Measurements from ENCODE around the gene CENPO.

DNA sequence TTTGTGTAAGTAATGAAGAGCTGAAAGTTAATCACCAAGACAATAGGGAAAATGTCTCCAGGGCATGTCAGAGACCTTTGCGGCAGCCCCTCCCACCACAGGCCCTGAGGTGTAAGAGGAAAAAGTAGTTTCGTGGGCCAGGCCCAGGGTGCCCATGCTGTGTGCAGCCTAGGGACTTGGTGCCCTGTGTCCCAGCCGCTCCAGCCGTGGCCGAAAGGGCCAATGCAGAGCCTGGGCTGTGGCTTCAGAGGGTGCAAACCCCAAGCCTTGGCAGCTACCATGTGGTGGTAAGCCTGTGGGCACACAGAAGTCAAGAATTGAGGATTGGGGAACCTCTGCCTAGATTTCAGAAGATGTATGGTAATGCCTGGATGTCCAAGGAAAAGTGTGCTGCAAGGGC lies 52.5 kb downstream of the CENPO start:
- TF ChIP-seq EZH2phosphoT487 (IDR thresholded peaks at IDR 0.05; ENCODE audit: insufficient read depth, low read depth) (no peak), EZH2 (IDR thresholded peaks at IDR 0.05; ENCODE audit: insufficient read depth, poor library complexity, severe bottlenecking) (no peak)

Data from GM23248 (cell line).